Measurements from ENCODE around the gene AGBL1.

Gene AGBL1

DNA sequence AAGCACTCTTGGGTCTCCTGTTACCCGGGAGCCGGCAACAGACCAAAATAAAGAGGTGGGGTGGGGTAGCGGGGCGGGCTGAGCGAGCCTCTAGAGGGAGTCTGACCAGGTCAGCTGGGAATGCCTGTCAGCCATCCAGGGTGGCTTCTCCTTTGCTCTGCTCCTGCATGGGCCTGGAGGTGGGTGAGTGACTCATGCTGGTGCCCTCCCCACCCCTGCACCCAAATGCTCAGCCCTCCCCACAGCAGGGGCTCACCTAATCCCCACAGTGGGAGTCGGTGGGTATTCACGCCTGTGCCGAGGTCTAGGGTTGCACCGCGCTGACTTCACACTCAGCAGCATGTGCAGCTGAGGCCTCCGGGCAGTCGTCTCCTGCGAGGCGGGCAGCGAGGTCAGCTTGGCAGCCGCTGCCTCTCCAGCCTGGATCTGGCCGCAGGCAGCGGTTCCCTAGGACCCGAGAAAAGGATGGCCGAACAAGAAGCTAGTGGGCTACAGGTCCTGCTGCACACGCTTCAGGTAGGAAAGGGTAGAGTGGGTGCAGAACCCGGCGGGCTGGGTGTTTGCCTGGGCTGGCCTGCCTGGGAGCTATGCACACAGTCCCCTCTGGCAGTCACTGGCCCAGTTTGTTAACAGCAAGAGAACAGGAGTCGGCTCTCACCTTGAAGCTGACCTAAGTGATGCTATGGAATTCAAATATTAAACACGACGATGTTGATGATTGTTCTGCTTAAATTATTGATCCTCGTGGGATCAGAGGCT lies at the start of gene AGBL1:
Gene AGBL1, plus strand, starts transcription at position 364 of the 759 bp plus-strand sequence.
- peaks cover 38% of the 10 kb centered on the region for H3K4me1 Mint-ChIP-seq
- peak; percentile 22 for DNase-seq
- H3K36me3 Mint-ChIP-seq (ENCODE audit: low read depth): no peaks in the 10 kb centered on the region
- TF ChIP-seq CTCF (IDR thresholded peaks at IDR 0.05): no peak
- no peak within 1 kb of the TSS for H3K4me3 Mint-ChIP-seq
- peaks cover 6% of the 10 kb centered on the region for H3K27me3 Mint-ChIP-seq (ENCODE audit: low read depth, poor library complexity)
- H3K27ac Mint-ChIP-seq: no peak within 1 kb of the TSS
- H3K9me3 Mint-ChIP-seq: no peaks in the 10 kb centered on the region

GRCh38 chr15:86034904-86035303 lies 44.8 kb upstream of the AGBL1 start:
- H3K27me3 Mint-ChIP-seq (ENCODE audit: low read depth, poor library complexity): peaks cover 3% of the 10 kb centered on the region
- no peaks in the 10 kb centered on the region for H3K9me3 Mint-ChIP-seq
- TF ChIP-seq CTCF (IDR thresholded peaks at IDR 0.05): no peak
- no peaks in the 10 kb centered on the region for H3K4me1 Mint-ChIP-seq
- H3K4me3 Mint-ChIP-seq: no peak overlapping the region
- H3K36me3 Mint-ChIP-seq (ENCODE audit: low read depth): no peaks in the 10 kb centered on the region
- H3K27ac Mint-ChIP-seq: no peak overlapping the region
- no peak for DNase-seq

DNA sequence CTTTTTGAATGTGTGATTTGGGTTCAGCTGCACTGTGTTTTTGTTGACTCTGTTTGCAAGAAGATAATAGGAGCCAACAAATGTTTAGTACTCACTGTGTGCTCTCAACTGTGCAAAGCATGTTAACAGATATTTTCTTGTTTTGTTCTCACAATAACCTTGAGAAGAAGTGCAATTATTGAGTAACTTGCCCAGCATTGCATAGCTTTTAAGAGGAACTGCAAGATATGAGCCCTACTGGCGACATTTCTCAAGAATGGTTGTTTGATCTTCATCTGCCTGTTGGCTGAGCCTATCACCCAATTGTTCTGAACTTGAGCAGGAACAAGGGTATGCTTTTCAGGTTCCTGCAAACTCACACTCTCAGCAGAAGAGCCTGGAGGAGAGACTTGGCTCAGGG lies 43.4 kb upstream of the AGBL1 start:
- no peak for DNase-seq
- Mint-ChIP-seq H3K4me3 (no peak overlapping the region), H3K4me1 (peaks cover 2% of the 10 kb centered on the region), H3K36me3 (ENCODE audit: low read depth) (no peaks in the 10 kb centered on the region), H3K27ac (no peak overlapping the region), H3K9me3 (no peaks in the 10 kb centered on the region), H3K27me3 (ENCODE audit: low read depth, poor library complexity) (peaks cover 7% of the 10 kb centered on the region)
- TF ChIP-seq CTCF (IDR thresholded peaks at IDR 0.05): no peak

GRCh38 chr15:86038491-86038890 lies 41.2 kb upstream of the AGBL1 start:
- TF ChIP-seq CTCF (IDR thresholded peaks at IDR 0.05): no peak
- peaks cover 21% of the 10 kb centered on the region for H3K4me1 Mint-ChIP-seq
- H3K27ac Mint-ChIP-seq: no peak overlapping the region
- H3K36me3 Mint-ChIP-seq (ENCODE audit: low read depth): no peaks in the 10 kb centered on the region
- no peak for DNase-seq
- H3K4me3 Mint-ChIP-seq: no peak overlapping the region
- no peaks in the 10 kb centered on the region for H3K9me3 Mint-ChIP-seq
- H3K27me3 Mint-ChIP-seq (ENCODE audit: low read depth, poor library complexity): peaks cover 4% of the 10 kb centered on the region

DNA sequence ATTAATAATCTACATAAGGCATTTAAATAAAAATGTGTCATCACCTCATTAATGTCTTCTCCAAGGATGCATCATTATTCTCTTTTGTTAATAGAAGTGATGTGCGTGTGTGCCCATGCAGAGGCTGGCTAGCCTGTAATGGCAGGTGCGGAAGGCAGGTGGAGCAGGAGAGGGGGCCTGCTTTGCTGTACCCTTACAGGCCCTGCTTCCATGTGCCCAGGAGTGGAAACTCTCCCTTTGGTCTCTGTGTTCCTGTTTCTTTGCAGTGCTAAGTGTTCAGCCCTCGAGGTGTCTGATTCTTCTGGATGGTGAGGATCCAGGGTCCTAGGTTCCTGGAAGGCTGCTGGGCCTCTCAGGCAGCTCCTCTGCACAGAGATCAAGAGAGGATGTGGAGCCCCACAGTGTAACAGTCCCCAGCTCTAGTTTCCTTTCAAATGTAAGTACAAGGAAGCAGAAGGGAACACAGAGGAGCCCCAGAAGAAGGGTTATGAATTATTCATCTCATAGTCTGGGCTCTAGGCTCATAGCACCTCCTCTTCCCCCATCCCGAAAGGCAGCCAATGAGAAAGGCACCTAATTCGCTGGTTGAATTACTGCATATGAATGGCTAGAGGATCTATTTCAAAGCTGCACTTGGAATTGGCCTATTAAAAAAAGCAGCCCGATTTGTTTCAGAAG lies 39.2 kb upstream of the AGBL1 start:
- Mint-ChIP-seq H3K27me3 (ENCODE audit: low read depth, poor library complexity) (peaks cover 4% of the 10 kb centered on the region), H3K4me1 (peaks cover 28% of the 10 kb centered on the region), H3K36me3 (ENCODE audit: low read depth) (no peaks in the 10 kb centered on the region), H3K4me3 (no peak overlapping the region), H3K9me3 (no peaks in the 10 kb centered on the region), H3K27ac (no peak overlapping the region)
- DNase-seq: no peak
- TF ChIP-seq CTCF (IDR thresholded peaks at IDR 0.05): no peak

Measured in nephron progenitor cell (in vitro differentiated cells).